GM18498 (cell line): ENCODE results near the gene LYPD6.
"Not testable (repeated sequence)": the region's sequence is repeated elsewhere in the genome, so short reads cannot be mapped to it uniquely, and the experiment has no call there.

Experiments used
- ATAC-seq: cut with Tn5 transposase; IDR thresholded peaks from one replicate; pipeline ENCODE4 v1.9.1; 2021; ENCODE audit warnings: mild to moderate bottlenecking, moderate library complexity; ENCODE audit not compliant: unreplicated experiment

Gene LYPD6

GRCh38 chr2:149492923-149493322 is 162.5 kb downstream of the LYPD6 start:
- ATAC-seq, result no peak

GRCh38 chr2:149499204-149499603 is 168.8 kb downstream of the LYPD6 start:
- not testable (repeated sequence) for ATAC-seq

GRCh38 chr2:149506808-149507207 is 176.4 kb downstream of the LYPD6 start:
- not testable (repeated sequence) for ATAC-seq

- ATAC-seq, result no peak
These were observed 177.6 kb downstream of the LYPD6 start for GRCh38 chr2:149507974-149508373.

- no peak for ATAC-seq
These were observed 183.1 kb downstream of the LYPD6 start for GRCh38 chr2:149513461-149513860.
